Stimulated activated CD4-positive, alpha-beta T cell treated with anti-CD3 and anti-CD28 coated beads, Interleukin-4, amount 100 ng/mL, for 1 hour (primary cell): Measurements from ENCODE around the gene AKAP8L.
A peak's percentile ranks its signal among the peaks of the same experiment; 100 is the strongest.

Source experiments
- DNase-seq: peaks from one replicate; pipeline ENCODE4 v3.0.0-alpha.2; 2020

AKAP8L gene

GRCh38 chr19:15418579-15419412 lies at the start of gene AKAP8L:
Gene AKAP8L (minus strand): TSS chr19:15418988. CDS start chr19:15418923, 65 bp downstream.
- peak; percentile 97 for DNase-seq

- no peak for DNase-seq
Measured at GRCh38 chr19:15467734-15468214, 49.0 kb upstream of the AKAP8L start.

- peak; percentile 53 for DNase-seq
Measured at GRCh38 chr19:15466851-15467733, 48.3 kb upstream of the AKAP8L start.

- peak; percentile 56 for DNase-seq
Measured at GRCh38 chr19:15464394-15465385, 45.9 kb upstream of the AKAP8L start, which contains the start of gene RASAL3. Gene RASAL3 (minus strand): TSS chr19:15464544. CDS start chr19:15464358, 186 bp downstream.

GRCh38 chr19:15463861-15464371 lies 45.1 kb upstream of the AKAP8L start:
- DNase-seq: peak; percentile 71

- no peak for DNase-seq
Measured at GRCh38 chr19:15461694-15462093, 42.9 kb upstream of the AKAP8L start.

- DNase-seq: no peak
Measured at GRCh38 chr19:15457701-15458484, 39.1 kb upstream of the AKAP8L start.

- no peak for DNase-seq
Measured at GRCh38 chr19:15456871-15457700, 38.3 kb upstream of the AKAP8L start.

- no peak for DNase-seq
Measured at GRCh38 chr19:15456441-15456840, 37.7 kb upstream of the AKAP8L start.

GRCh38 chr19:15455996-15456395 lies 37.2 kb upstream of the AKAP8L start:
- DNase-seq: no peak

GRCh38 chr19:15453906-15454860 lies 35.4 kb upstream of the AKAP8L start:
- DNase-seq: no peak

GRCh38 chr19:15453091-15453578 lies 34.3 kb upstream of the AKAP8L start:
- DNase-seq: no peak

- peak; percentile 19 for DNase-seq
Measured at GRCh38 chr19:15452111-15453047, 33.6 kb upstream of the AKAP8L start.

GRCh38 chr19:15450528-15450890 lies 31.7 kb upstream of the AKAP8L start:
- no peak for DNase-seq

GRCh38 chr19:15449620-15450527 lies 31.1 kb upstream of the AKAP8L start, which contains the start of gene WIZ:
Gene WIZ (minus strand): TSS chr19:15449956. CDS start chr19:15448307, 1,649 bp downstream.
- peak; percentile 88 for DNase-seq
